Mesendoderm (in vitro differentiated cells): ENCODE measurements around the gene TRIM46. TPM values are rescaled to one million over a fixed set of nuclear protein-coding genes. Genes with fewer than 3 reads are reported as not detected.
A peak's percentile ranks its signal among the peaks of the same experiment; 100 is the strongest.

Source experiments
- DNase-seq: peaks from one replicate; pipeline ENCODE4 v3.0.0; 2013
- H2AK5ac ChIP-seq: 2 replicates; pipeline ENCODE4 v1.6.1; 2013; ENCODE audit warnings: low read length, inconsistent platforms
- H2BK120ac ChIP-seq: 2 replicates; pipeline ENCODE4 v1.6.1; 2013; ENCODE audit warnings: low read depth, mild to moderate bottlenecking, low read length, moderate library complexity, mixed read lengths
- H2BK15ac ChIP-seq: replicated peaks from 2 replicates; pipeline ENCODE4 v1.6.1; 2013; ENCODE audit warnings: low read depth, mild to moderate bottlenecking, moderate library complexity
- H2BK5ac ChIP-seq: 2 replicates; pipeline ENCODE4 v1.6.1; 2013; ENCODE audit warnings: low read length, inconsistent platforms
- H3K18ac ChIP-seq: 2 replicates; pipeline ENCODE4 v1.6.1; 2013; ENCODE audit warnings: mild to moderate bottlenecking, low read length, mixed read lengths
- H3K23ac ChIP-seq: one replicate; pipeline ENCODE4 v1.6.1; 2013; ENCODE audit warnings: low read length
- H3K27ac ChIP-seq: 2 replicates; pipeline ENCODE4 v1.5.1; 2013; ENCODE audit warnings: low read depth, mild to moderate bottlenecking, inconsistent platforms, low read length, moderate library complexity
- H3K27me3 ChIP-seq: 2 replicates; pipeline ENCODE4 v1.6.1; 2013; ENCODE audit warnings: low read length, control low read depth, mild to moderate bottlenecking, inconsistent platforms; ENCODE audit not compliant: insufficient read depth, poor library complexity
- H3K36me3 ChIP-seq: 2 replicates; pipeline ENCODE4 v1.6.1; 2013; ENCODE audit warnings: low read length, inconsistent platforms; ENCODE audit not compliant: control insufficient read depth, insufficient read depth
- H3K4ac ChIP-seq: one replicate; pipeline ENCODE4 v1.6.1; 2013; ENCODE audit warnings: low read depth, mild to moderate bottlenecking, low read length, moderate library complexity
- H3K4me1 ChIP-seq: 2 replicates; pipeline ENCODE4 v1.6.1; 2013; ENCODE audit warnings: low read depth, low read length, inconsistent platforms; ENCODE audit not compliant: control insufficient read depth
- H3K4me2 ChIP-seq: 2 replicates; pipeline ENCODE4 v1.6.1; 2013; ENCODE audit warnings: low read length
- H3K4me3 ChIP-seq: 2 replicates; pipeline ENCODE4 v1.5.1; 2013; ENCODE audit warnings: mild to moderate bottlenecking, low read length
- H3K56ac ChIP-seq: one replicate; pipeline ENCODE4 v1.6.1; 2013; ENCODE audit warnings: low read length
- H3K79me1 ChIP-seq: 2 replicates; pipeline ENCODE4 v1.6.1; 2013; ENCODE audit warnings: low read length, inconsistent platforms
- H3K79me2 ChIP-seq: 2 replicates; pipeline ENCODE4 v1.6.1; 2013; ENCODE audit warnings: mild to moderate bottlenecking, low read length; ENCODE audit not compliant: control insufficient read depth, insufficient read depth
- H3K9ac ChIP-seq: 2 replicates; pipeline ENCODE4 v1.6.1; 2013; ENCODE audit warnings: low read length, inconsistent platforms
- H4K5ac ChIP-seq: one replicate; pipeline ENCODE4 v1.6.1; 2013; ENCODE audit warnings: low read length
- H4K8ac ChIP-seq: one replicate; pipeline ENCODE4 v1.6.1; 2013; ENCODE audit warnings: low read depth, mild to moderate bottlenecking, control low read depth, low read length, moderate library complexity
- WGBS: extraction: QIAGEN DNeasy Blood & Tissue Kit; methylation state at CpG from one replicate; pipeline ENCODE4 v1.1.7; 2013; ENCODE audit warnings: low lambda C conversion rate, missing lambda C conversion rate; ENCODE audit not compliant: insufficient coverage; ENCODE audit errors: extremely low coverage; 5-methylcytosine and 5-hydroxymethylcytosine counted together
- polyA plus RNA-seq, 2 experiments: library from polyadenylated mRNA; stranded (reverse); fragments of 200-250 nt; gene quantifications; one replicate each; pipeline ENCODE4 v1.2.3, GENCODE V29; 2013

The TRIM46 gene
- 1.8 TPM for polyA plus RNA-seq (2013, experiment 1 of 2)
- 2.0 TPM for polyA plus RNA-seq (2013, experiment 2 of 2)

GRCh38 chr1:155173478-155174323 lies at the start of gene TRIM46:
Gene TRIM46 (plus strand): TSS chr1:155173849. CDS start chr1:155173967, 118 bp downstream.
- Histone ChIP-seq H3K36me3 (peaks cover 5% of the 10 kb centered on the region), H2BK5ac (peak within 1 kb of the TSS; percentile 74), H3K4me3 (peak within 1 kb of the TSS; percentile 92), H3K79me1 (no peaks in the 10 kb centered on the region), H4K5ac (no peak within 1 kb of the TSS), H2BK15ac (no peak within 1 kb of the TSS), H3K27me3 (no peaks in the 10 kb centered on the region), H3K4me1 (peaks cover 2% of the 10 kb centered on the region), H2BK120ac (no peak within 1 kb of the TSS), H3K4me2 (peak within 1 kb of the TSS; percentile 97), H3K9ac (peak within 1 kb of the TSS; percentile 98), H3K23ac (peak within 1 kb of the TSS; percentile 87), H3K18ac (peak within 1 kb of the TSS; percentile 8), H3K56ac (peak within 1 kb of the TSS; percentile 92), H3K79me2 (peaks cover 2% of the 10 kb centered on the region), H3K4ac (peak within 1 kb of the TSS; percentile 57), H3K27ac (peak within 1 kb of the TSS; percentile 65), H4K8ac (no peak within 1 kb of the TSS), H2AK5ac (peak within 1 kb of the TSS; percentile 11)
- WGBS: no CpG with 5 or more reads among the region's 38 CpGs
- peak; percentile 69 for DNase-seq

- no peak overlapping the region for H3K56ac ChIP-seq
- no peak overlapping the region for H3K9ac ChIP-seq
- no CpG with 5 or more reads among the region's 16 CpGs for WGBS
- H2BK120ac ChIP-seq: no peak overlapping the region
- no peak overlapping the region for H3K4me2 ChIP-seq
- peaks cover 1% of the 10 kb centered on the region for H3K79me1 ChIP-seq
- H2AK5ac ChIP-seq: no peak overlapping the region
- peak; percentile 88 for DNase-seq
- H4K5ac ChIP-seq: no peak overlapping the region
- no peak overlapping the region for H2BK5ac ChIP-seq
- H2BK15ac ChIP-seq: no peak overlapping the region
- peaks cover 13% of the 10 kb centered on the region for H3K4me1 ChIP-seq
- H3K4me3 ChIP-seq: no peak overlapping the region
- no peak overlapping the region for H3K23ac ChIP-seq
- H3K27me3 ChIP-seq: peaks cover 14% of the 10 kb centered on the region
- H3K36me3 ChIP-seq: no peaks in the 10 kb centered on the region
- no peak overlapping the region for H3K18ac ChIP-seq
- no peaks in the 10 kb centered on the region for H3K79me2 ChIP-seq
- no peak overlapping the region for H3K4ac ChIP-seq
- H3K27ac ChIP-seq: no peak overlapping the region
- H4K8ac ChIP-seq: no peak overlapping the region
These were observed 48.9 kb upstream of the TRIM46 start for GRCh38 chr1:155124503-155125463.

- Histone ChIP-seq H4K8ac (no peak overlapping the region), H3K27ac (no peak overlapping the region), H4K5ac (no peak overlapping the region), H3K27me3 (peaks cover 14% of the 10 kb centered on the region), H3K4ac (no peak overlapping the region), H2BK5ac (no peak overlapping the region), H3K56ac (no peak overlapping the region), H3K18ac (no peak overlapping the region), H3K9ac (no peak overlapping the region), H3K79me2 (no peaks in the 10 kb centered on the region), H2AK5ac (no peak overlapping the region), H3K4me1 (peaks cover 15% of the 10 kb centered on the region), H3K4me3 (no peak overlapping the region), H3K79me1 (peaks cover 1% of the 10 kb centered on the region), H3K4me2 (no peak overlapping the region), H3K23ac (no peak overlapping the region), H2BK120ac (no peak overlapping the region), H3K36me3 (no peaks in the 10 kb centered on the region), H2BK15ac (no peak overlapping the region)
- DNase-seq: peak; percentile 26
- no CpG with 5 or more reads among the region's 11 CpGs for WGBS
These were observed 48.1 kb upstream of the TRIM46 start for GRCh38 chr1:155125511-155125945.

GRCh38 chr1:155125946-155126555 lies 47.6 kb upstream of the TRIM46 start:
- Histone ChIP-seq H3K27ac (no peak overlapping the region), H3K4me3 (no peak overlapping the region), H3K79me1 (peaks cover 1% of the 10 kb centered on the region), H3K23ac (no peak overlapping the region), H3K9ac (no peak overlapping the region), H3K4ac (no peak overlapping the region), H2BK120ac (no peak overlapping the region), H3K4me2 (peak overlapping the region; percentile 37), H3K18ac (peak overlapping the region; percentile 30), H3K4me1 (peaks cover 15% of the 10 kb centered on the region), H3K79me2 (no peaks in the 10 kb centered on the region), H4K8ac (no peak overlapping the region), H3K27me3 (peaks cover 14% of the 10 kb centered on the region), H4K5ac (no peak overlapping the region), H3K36me3 (no peaks in the 10 kb centered on the region), H2BK15ac (no peak overlapping the region), H3K56ac (peak overlapping the region; percentile 88), H2AK5ac (no peak overlapping the region), H2BK5ac (no peak overlapping the region)
- peak; percentile 47 for DNase-seq
- whole genome bisulfite sequencing: no CpG with 5 or more reads among the region's 53 CpGs

GRCh38 chr1:155126556-155127104 lies 47.0 kb upstream of the TRIM46 start:
- H3K4me2 ChIP-seq: peak overlapping the region; percentile 99
- H3K4ac ChIP-seq: no peak overlapping the region
- no peak overlapping the region for H2BK120ac ChIP-seq
- no peak overlapping the region for H4K5ac ChIP-seq
- H3K79me1 ChIP-seq: peaks cover 1% of the 10 kb centered on the region
- no peak overlapping the region for H3K4me3 ChIP-seq
- peaks cover 15% of the 10 kb centered on the region for H3K4me1 ChIP-seq
- H3K9ac ChIP-seq: no peak overlapping the region
- peaks cover 14% of the 10 kb centered on the region for H3K27me3 ChIP-seq
- H3K18ac ChIP-seq: peak overlapping the region; percentile 30
- no peaks in the 10 kb centered on the region for H3K79me2 ChIP-seq
- no peak overlapping the region for H3K23ac ChIP-seq
- H3K56ac ChIP-seq: peak overlapping the region; percentile 88
- H2BK5ac ChIP-seq: no peak overlapping the region
- H2BK15ac ChIP-seq: no peak overlapping the region
- H4K8ac ChIP-seq: no peak overlapping the region
- no CpG with 5 or more reads among the region's 32 CpGs for WGBS
- peak; percentile 82 for DNase-seq
- no peak overlapping the region for H2AK5ac ChIP-seq
- no peaks in the 10 kb centered on the region for H3K36me3 ChIP-seq
- H3K27ac ChIP-seq: no peak overlapping the region
